Middle frontal gyrus (tissue), 1 donor: ENCODE measurements around the gene MOCS1.

Source experiments
- DNase-seq: peaks from one replicate; pipeline ENCODE4 v3.0.0-alpha.2; 2015; ENCODE audit warnings: low spot score; ENCODE audit errors: extremely low spot score

Gene MOCS1

DNA sequence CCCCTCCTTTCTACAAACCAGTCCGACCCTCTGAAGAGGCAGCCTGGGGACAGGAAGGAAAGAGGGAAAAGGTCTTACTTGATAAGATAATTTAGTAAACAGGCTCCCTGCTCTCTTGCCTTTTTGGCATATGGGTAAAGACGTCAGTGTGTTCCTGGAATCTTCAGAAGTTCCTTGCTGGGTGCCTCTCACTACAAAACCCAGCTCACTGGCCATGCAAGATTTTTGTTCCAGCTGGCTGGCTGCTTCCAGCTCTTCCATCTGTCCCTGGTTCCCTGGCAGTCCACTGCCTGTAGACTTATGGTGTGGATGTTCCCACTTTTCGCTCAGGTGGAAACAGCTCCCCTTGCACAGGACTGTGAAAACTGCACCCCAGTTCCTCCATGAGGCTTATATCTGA lies 57.4 kb downstream of the MOCS1 start:
- no peak for DNase-seq

- no peak for DNase-seq
These were observed 58.2 kb downstream of the MOCS1 start for GRCh38 chr6:39876111-39876510.

- DNase-seq = no peak
These were observed 60.8 kb downstream of the MOCS1 start for GRCh38 chr6:39873439-39873838.

- DNase-seq = no peak
These were observed 63.3 kb downstream of the MOCS1 start for GRCh38 chr6:39870950-39871349.

DNA sequence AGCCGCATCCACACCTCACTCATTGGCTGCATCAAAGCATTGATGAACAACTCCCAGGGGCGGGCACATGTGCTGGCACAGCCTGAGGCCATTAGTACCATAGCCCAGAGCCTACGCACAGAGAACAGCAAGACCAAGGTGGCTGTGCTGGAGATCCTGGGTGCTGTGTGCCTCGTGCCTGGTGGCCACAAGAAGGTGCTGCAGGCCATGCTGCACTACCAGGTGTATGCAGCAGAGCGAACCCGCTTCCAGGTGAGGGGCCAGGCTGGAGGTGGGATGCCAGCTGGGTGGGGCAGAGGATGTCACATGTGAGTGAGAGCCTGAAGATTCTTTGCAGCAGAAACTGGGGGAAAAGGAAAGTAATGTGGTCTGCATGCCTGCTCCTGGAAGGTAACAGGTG lies 66.7 kb downstream of the MOCS1 start:
- DNase-seq = no peak

GRCh38 chr6:39865011-39865888 lies 69.0 kb downstream of the MOCS1 start:
- DNase-seq = no peak

- DNase-seq = no peak
These were observed 72.6 kb downstream of the MOCS1 start for GRCh38 chr6:39861663-39862062.

- no peak for DNase-seq
These were observed 75.2 kb downstream of the MOCS1 start for GRCh38 chr6:39859025-39859424.

- DNase-seq = no peak
These were observed 78.8 kb downstream of the MOCS1 start for GRCh38 chr6:39855356-39855995.
